H9 (cell line): ENCODE measurements around the gene TENT5C. TPM values are rescaled to one million over a fixed set of nuclear protein-coding genes. Genes with fewer than 3 reads are reported as not detected.

ENCODE experiments used
- DNase-seq: peaks from one replicate; pipeline ENCODE4 v3.0.0-alpha.2; 2017
- H2AFZ ChIP-seq: one replicate; pipeline ENCODE4 v1.6.1; 2013; ENCODE audit warnings: mild to moderate bottlenecking, low read length, control low read depth, moderate library complexity
- H2AK5ac ChIP-seq: 2 replicates; pipeline ENCODE4 v1.6.1; 2013; ENCODE audit warnings: low read length, control low read depth, mixed read lengths; ENCODE audit not compliant: insufficient read length
- H2BK120ac ChIP-seq: one replicate; pipeline ENCODE4 v1.6.1; 2013; ENCODE audit warnings: low read depth, mild to moderate bottlenecking, low read length, control low read depth, inconsistent platforms; ENCODE audit not compliant: poor library complexity, severe bottlenecking
- H2BK12ac ChIP-seq: 2 replicates; pipeline ENCODE4 v1.6.1; 2013; ENCODE audit warnings: low read length, control low read depth, mixed read lengths, low read depth; ENCODE audit not compliant: insufficient read length
- H2BK15ac ChIP-seq: 2 replicates; pipeline ENCODE4 v1.6.1; 2013; ENCODE audit warnings: low read depth, low read length, control low read depth
- H2BK20ac ChIP-seq: one replicate; pipeline ENCODE4 v1.6.1; 2013; ENCODE audit warnings: low read depth, mild to moderate bottlenecking, low read length, control low read depth, inconsistent platforms; ENCODE audit not compliant: poor library complexity, severe bottlenecking
- H2BK5ac ChIP-seq: 2 replicates; pipeline ENCODE4 v1.6.1; 2013; ENCODE audit warnings: low read length, control low read depth, mixed read lengths; ENCODE audit not compliant: insufficient read length
- H3K14ac ChIP-seq: 2 replicates; pipeline ENCODE4 v1.6.1; 2013; ENCODE audit warnings: low read length, control low read depth; ENCODE audit not compliant: insufficient read depth
- H3K18ac ChIP-seq: 2 replicates; pipeline ENCODE4 v1.6.1; 2013; ENCODE audit warnings: low read depth, mild to moderate bottlenecking, mixed read lengths, low read length, control low read depth; ENCODE audit not compliant: insufficient read length
- H3K23ac ChIP-seq: 2 replicates; pipeline ENCODE4 v1.6.1; 2013; ENCODE audit warnings: low read length, control low read depth, mixed read lengths, low read depth; ENCODE audit not compliant: insufficient read length
- H3K23me2 ChIP-seq: 2 replicates; pipeline ENCODE4 v1.6.1; 2013; ENCODE audit warnings: low read depth, mild to moderate bottlenecking, mixed read lengths, low read length, control low read depth; ENCODE audit not compliant: insufficient read length, poor library complexity, severe bottlenecking
- H3K27ac ChIP-seq: 2 replicates; pipeline ENCODE4 v1.5.1; 2013; ENCODE audit warnings: low read length, control low read depth, mixed read lengths, low read depth; ENCODE audit not compliant: insufficient read length
- H3K27me3 ChIP-seq: 2 replicates; pipeline ENCODE4 v1.6.1; 2013; ENCODE audit warnings: low read length, control low read depth, inconsistent platforms; ENCODE audit not compliant: insufficient read depth
- H3K4ac ChIP-seq: 2 replicates; pipeline ENCODE4 v1.6.1; 2013; ENCODE audit warnings: low read depth, mild to moderate bottlenecking, control low read depth, inconsistent platforms, low read length, moderate library complexity
- H3K4me1 ChIP-seq: 2 replicates; pipeline ENCODE4 v1.6.1; 2013; ENCODE audit warnings: low read length, control low read depth, inconsistent platforms; ENCODE audit not compliant: insufficient read depth
- H3K4me2 ChIP-seq: 2 replicates; pipeline ENCODE4 v1.6.1; 2013; ENCODE audit warnings: low read length, control low read depth, mixed read lengths; ENCODE audit not compliant: insufficient read length, insufficient read depth
- H3K56ac ChIP-seq: 2 replicates; pipeline ENCODE4 v1.6.1; 2013; ENCODE audit warnings: low read depth, mild to moderate bottlenecking, mixed read lengths, low read length, control low read depth; ENCODE audit not compliant: insufficient read length
- H3K79me1 ChIP-seq: 2 replicates; pipeline ENCODE4 v1.6.1; 2013; ENCODE audit warnings: low read depth, mild to moderate bottlenecking, moderate library complexity, low read length, control low read depth, inconsistent platforms; ENCODE audit not compliant: insufficient read depth, poor library complexity, severe bottlenecking
- H3K79me2 ChIP-seq: 2 replicates; pipeline ENCODE4 v1.6.1; 2013; ENCODE audit warnings: low read length, control low read depth, inconsistent platforms; ENCODE audit not compliant: insufficient read depth
- H3K9ac ChIP-seq: 2 replicates; pipeline ENCODE4 v1.6.1; 2013; ENCODE audit warnings: low read length, control low read depth, mixed read lengths; ENCODE audit not compliant: insufficient read length; ENCODE audit errors: extremely low read depth
- H3K9me3 ChIP-seq: one replicate; pipeline ENCODE4 v1.6.1; 2013; ENCODE audit warnings: low read depth, low read length, inconsistent platforms; ENCODE audit not compliant: control insufficient read depth
- H3T11ph ChIP-seq: one replicate; pipeline ENCODE4 v1.6.1; 2013; ENCODE audit warnings: mild to moderate bottlenecking, low read length, control low read depth, inconsistent platforms
- H4K20me1 ChIP-seq: one replicate; pipeline ENCODE4 v1.6.1; 2013; ENCODE audit not compliant: control insufficient read depth, insufficient read length, insufficient read depth
- H4K5ac ChIP-seq: 2 replicates; pipeline ENCODE4 v1.6.1; 2013; ENCODE audit warnings: low read depth, mild to moderate bottlenecking, mixed read lengths, low read length, control low read depth; ENCODE audit not compliant: insufficient read length
- H4K8ac ChIP-seq: replicated peaks from 2 replicates; pipeline ENCODE4 v1.6.1; 2013; ENCODE audit warnings: low read length, control low read depth, mixed read lengths, low read depth; ENCODE audit not compliant: insufficient read length
- H4K91ac ChIP-seq: 2 replicates; pipeline ENCODE4 v1.6.1; 2013; ENCODE audit warnings: low read depth, mild to moderate bottlenecking, moderate library complexity, mixed read lengths, low read length, control low read depth; ENCODE audit not compliant: insufficient read length
- H3K27ac Mint-ChIP-seq, 3 experiments: 2 replicates in 2 of 3; 3 replicates in 1 of 3; pipeline ENCODE4 v1.8.0; 2020 to 2021; ENCODE audit warnings: mixed read lengths in 3 of 3, mild to moderate bottlenecking in 1 of 3, moderate library complexity in 1 of 3
- H3K27me3 Mint-ChIP-seq: 2 replicates; pipeline ENCODE4 v1.8.0; 2021; ENCODE audit warnings: low read depth, mild to moderate bottlenecking, moderate library complexity, mixed read lengths
- H3K36me3 Mint-ChIP-seq, 3 experiments: 2 replicates in 2 of 3; 3 replicates in 1 of 3; pipeline ENCODE4 v1.8.0; 2020 to 2021; ENCODE audit warnings: low read depth in 3 of 3, mixed read lengths in 3 of 3; ENCODE audit not compliant: insufficient read depth in 1 of 3
- H3K4me1 Mint-ChIP-seq, 2 experiments: 2 replicates each; pipeline ENCODE4 v1.8.0; 2020; ENCODE audit warnings: mixed read lengths in 2 of 2
- H3K4me3 Mint-ChIP-seq, 2 experiments: 2 replicates in 1 of 2; 3 replicates in 1 of 2; pipeline ENCODE4 v1.8.0; 2020 to 2021; ENCODE audit warnings: mild to moderate bottlenecking in 2 of 2, mixed read lengths in 2 of 2, moderate library complexity in 1 of 2
- H3K9me3 Mint-ChIP-seq, 2 experiments: 2 replicates in 1 of 2; 3 replicates in 1 of 2; pipeline ENCODE4 v1.8.0; 2020; ENCODE audit warnings: mild to moderate bottlenecking in 2 of 2, mixed read lengths in 2 of 2, moderate library complexity in 1 of 2
- WGBS: extraction: QIAGEN DNeasy Blood & Tissue Kit; methylation state at CpG from one replicate; pipeline ENCODE4 v1.1.7; 2013; ENCODE audit warnings: missing lambda C conversion rate, low lambda C conversion rate, mixed read lengths; ENCODE audit not compliant: insufficient read length; ENCODE audit errors: extremely low coverage; 5-methylcytosine and 5-hydroxymethylcytosine counted together
- total RNA-seq: library from RNA; stranded (reverse); gene quantifications from 2 replicates; pipeline ENCODE4 v1.2.1, GENCODE V29; 2021
- TF ChIP-seq, protein P1 (sequence below): fragments of 200-600 bp; sonication (generic); conservative IDR thresholded peaks from 3 replicates; pipeline ENCODE4 v1.8.0; 2021; ENCODE audit warnings: antibody characterized with exemption, mild to moderate bottlenecking

The TENT5C gene
- total RNA-seq, 1 experiment from 2014 or later: 0.37 TPM

DNA sequence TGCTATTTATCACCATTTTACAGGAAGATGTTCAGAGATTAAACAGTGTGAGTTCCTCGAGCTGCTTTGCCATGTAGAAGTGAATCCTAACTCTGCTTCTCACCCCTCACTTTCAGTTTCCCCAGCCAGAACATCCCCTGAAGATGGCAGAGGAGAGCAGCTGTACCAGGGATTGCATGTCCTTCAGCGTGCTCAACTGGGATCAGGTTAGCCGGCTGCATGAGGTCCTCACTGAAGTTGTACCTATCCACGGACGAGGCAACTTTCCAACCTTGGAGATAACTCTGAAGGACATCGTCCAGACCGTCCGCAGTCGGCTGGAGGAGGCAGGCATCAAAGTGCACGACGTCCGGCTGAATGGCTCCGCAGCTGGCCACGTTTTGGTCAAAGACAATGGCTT is 16.9 kb downstream of the TENT5C start:
- H3K4ac ChIP-seq: no peak overlapping the region

More for the DNA sequence above, 16.9 kb downstream of the TENT5C start:
- no peak overlapping the region for H2BK120ac ChIP-seq
- Mint-ChIP-seq H3K27me3 (peaks cover 7% of the 10 kb centered on the region), H3K4me3 (no peak overlapping the region), H3K27ac (no peak overlapping the region), H3K9me3 (no peaks in the 10 kb centered on the region), H3K4me1 (peaks cover 4 to 9% of the 10 kb centered on the region in 2 experiments), H3K36me3 (no peaks in the 10 kb centered on the region; a peak in 1 of 7 replicates)
- H3K27ac ChIP-seq: no peak overlapping the region
- H3K23ac ChIP-seq: no peak overlapping the region
- no peaks in the 10 kb centered on the region for H3K23me2 ChIP-seq
- H2AK5ac ChIP-seq: no peak overlapping the region
- H2AFZ ChIP-seq: no peak overlapping the region
- H3K79me2 ChIP-seq: no peaks in the 10 kb centered on the region
- no peak overlapping the region for H4K8ac ChIP-seq
- DNase-seq: no peak
- no peaks in the 10 kb centered on the region for H3K79me1 ChIP-seq
- no peak overlapping the region for H3K14ac ChIP-seq
- no peaks in the 10 kb centered on the region for H4K20me1 ChIP-seq
- H3K4me1 ChIP-seq: no peaks in the 10 kb centered on the region
- no peak overlapping the region for H2BK12ac ChIP-seq
- H3K56ac ChIP-seq: no peak overlapping the region
- H3K9me3 ChIP-seq: no peaks in the 10 kb centered on the region
- WGBS: no CpG with 5 or more reads among the region's 14 CpGs
- no peak overlapping the region for H2BK15ac ChIP-seq
- no peaks in the 10 kb centered on the region for H3K27me3 ChIP-seq
- no peak overlapping the region for H4K91ac ChIP-seq
- no peak overlapping the region for H3K4me2 ChIP-seq
- TF ChIP-seq, protein P1, sequence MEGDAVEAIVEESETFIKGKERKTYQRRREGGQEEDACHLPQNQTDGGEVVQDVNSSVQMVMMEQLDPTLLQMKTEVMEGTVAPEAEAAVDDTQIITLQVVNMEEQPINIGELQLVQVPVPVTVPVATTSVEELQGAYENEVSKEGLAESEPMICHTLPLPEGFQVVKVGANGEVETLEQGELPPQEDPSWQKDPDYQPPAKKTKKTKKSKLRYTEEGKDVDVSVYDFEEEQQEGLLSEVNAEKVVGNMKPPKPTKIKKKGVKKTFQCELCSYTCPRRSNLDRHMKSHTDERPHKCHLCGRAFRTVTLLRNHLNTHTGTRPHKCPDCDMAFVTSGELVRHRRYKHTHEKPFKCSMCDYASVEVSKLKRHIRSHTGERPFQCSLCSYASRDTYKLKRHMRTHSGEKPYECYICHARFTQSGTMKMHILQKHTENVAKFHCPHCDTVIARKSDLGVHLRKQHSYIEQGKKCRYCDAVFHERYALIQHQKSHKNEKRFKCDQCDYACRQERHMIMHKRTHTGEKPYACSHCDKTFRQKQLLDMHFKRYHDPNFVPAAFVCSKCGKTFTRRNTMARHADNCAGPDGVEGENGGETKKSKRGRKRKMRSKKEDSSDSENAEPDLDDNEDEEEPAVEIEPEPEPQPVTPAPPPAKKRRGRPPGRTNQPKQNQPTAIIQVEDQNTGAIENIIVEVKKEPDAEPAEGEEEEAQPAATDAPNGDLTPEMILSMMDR: no peak
- H3K9ac ChIP-seq: no peak overlapping the region
- no peak overlapping the region for H4K5ac ChIP-seq
- H2BK20ac ChIP-seq: no peak overlapping the region
- H3T11ph ChIP-seq: no peak overlapping the region
- H2BK5ac ChIP-seq: no peak overlapping the region
- no peak overlapping the region for H3K18ac ChIP-seq
